LHCN-M2 (cell line): Measurements from ENCODE around the gene LYPLAL1. TPM values are rescaled to one million over a fixed set of nuclear protein-coding genes. Genes with fewer than 3 reads are reported as not detected.
A peak's percentile ranks its signal among the peaks of the same experiment; 100 is the strongest.
"Not testable (repeated sequence)": the region's sequence is repeated elsewhere in the genome, so short reads cannot be mapped to it uniquely, and the experiment has no call there.

ENCODE experiments used
- DNase-seq: peaks from one replicate; pipeline ENCODE4 v3.0.0-alpha.2; 2012; ENCODE audit warnings: low read depth
- total RNA-seq: library from RNA; depleted of rRNA; stranded (reverse); fragments of >200 nt; gene quantifications from 2 replicates; pipeline ENCODE4 v1.2.3, GENCODE V29; 2014

LYPLAL1 gene
- total RNA-seq, 1 experiment from 2014 or later: 11.2 TPM

GRCh38 chr1:219210067-219210466 is 36.4 kb downstream of the LYPLAL1 start:
- DNase-seq: no peak

GRCh38 chr1:219215477-219215876 is 41.8 kb downstream of the LYPLAL1 start:
- DNase-seq: no peak

DNA sequence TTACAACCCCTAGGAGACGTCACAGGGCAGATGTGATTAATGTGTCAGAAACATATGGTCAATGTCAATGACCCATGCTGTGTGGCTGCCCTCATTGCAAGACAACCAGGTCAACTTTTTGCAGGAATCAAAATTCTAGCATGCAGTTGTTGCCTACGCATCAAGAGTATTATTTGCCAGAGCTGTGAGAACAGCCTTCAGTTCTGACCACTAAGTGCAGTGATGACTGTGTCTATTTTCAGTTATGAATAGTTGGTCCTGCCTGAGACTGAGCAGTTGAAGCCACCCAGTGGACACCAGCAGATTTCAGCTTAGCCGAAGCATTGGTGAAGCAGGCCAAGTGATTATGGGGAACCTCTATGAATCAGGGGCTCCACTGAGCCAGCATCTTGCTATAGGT is 47.3 kb downstream of the LYPLAL1 start:
- peak; percentile 28 for DNase-seq

GRCh38 chr1:219223496-219223895 is 49.8 kb downstream of the LYPLAL1 start:
- no peak for DNase-seq

DNA sequence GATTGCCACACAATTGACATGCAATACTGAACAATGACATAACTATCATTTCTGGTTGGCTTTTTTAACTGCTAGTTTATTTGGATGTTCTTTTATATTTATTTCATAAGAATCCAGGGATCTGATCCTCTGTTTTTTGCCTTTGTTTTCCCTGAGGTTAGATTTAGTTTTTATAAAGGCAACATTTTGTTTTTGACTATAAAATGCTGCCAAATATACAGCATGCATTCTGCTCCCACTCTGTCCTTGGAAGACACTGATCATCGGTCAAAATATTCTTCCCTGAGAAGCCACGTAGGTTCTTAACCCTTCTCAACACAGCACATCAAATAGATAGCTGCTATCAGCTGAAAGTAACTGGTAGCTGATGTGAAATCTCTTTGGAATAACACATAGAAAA is 52.5 kb downstream of the LYPLAL1 start:
- DNase-seq: no peak

- DNase-seq: no peak
Observed at GRCh38 chr1:219227360-219228057, 53.8 kb downstream of the LYPLAL1 start.

DNA sequence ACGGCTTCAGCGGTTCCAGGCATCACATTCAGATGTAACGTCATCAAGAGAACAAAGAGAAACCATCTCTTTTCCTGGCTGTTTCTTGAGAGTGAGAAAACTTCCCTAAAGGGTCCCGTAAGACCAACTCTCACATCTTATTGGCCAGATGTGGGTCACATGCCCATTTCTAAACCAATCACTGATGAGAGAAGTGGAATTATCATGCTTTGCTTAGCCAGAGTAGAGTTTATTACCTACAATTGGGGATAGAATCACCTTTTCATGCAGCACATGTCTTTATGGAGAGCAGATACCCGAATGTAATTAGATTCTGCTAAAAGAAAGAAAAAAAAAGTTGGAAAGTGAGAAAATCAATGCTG is 54.4 kb downstream of the LYPLAL1 start:
- DNase-seq: no peak

DNA sequence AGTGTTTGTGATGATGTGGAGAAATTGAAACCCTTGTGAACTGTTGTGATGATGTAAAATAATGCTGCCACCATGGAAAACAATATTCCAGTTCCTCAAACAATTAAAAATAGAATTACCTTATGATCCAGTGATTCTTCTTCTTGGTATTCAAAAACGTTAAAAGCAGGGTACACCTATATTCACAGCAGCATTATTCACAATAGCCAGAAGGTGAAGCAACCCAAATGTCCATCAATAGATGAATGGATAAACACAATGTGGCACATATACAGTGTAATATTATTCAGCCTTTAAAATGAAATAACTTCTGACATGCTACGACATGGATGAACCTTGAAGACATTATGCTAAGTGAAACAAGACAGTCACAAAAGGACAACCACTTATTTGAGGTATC is 59.2 kb downstream of the LYPLAL1 start:
- no peak for DNase-seq

DNA sequence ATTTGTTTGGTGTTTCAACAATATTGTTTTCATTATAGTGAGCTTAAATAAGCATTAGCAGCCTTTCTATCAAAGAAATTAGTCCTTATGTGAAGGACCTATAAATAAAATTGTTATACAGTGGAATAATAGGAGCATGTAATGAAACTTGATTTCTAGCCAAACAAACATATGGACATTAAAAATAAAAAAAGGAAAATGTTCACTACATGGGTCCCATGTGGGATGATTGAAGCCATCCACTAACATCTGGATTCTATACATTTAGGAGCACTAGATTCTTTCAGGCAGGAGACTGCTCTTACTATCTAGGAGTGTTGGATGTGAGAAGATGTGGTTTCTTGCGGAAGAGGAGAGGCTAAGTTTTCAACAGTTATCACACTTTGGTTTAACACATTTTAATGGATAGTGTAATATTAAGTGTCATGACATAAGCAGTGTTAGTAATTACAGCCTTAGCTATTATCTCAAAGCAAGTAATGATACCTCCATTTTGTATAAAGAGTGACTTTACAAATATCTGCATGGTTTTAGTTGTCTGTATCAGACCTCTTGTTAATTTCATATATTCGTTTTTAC is 62.3 kb downstream of the LYPLAL1 start:
- DNase-seq: no peak

DNA sequence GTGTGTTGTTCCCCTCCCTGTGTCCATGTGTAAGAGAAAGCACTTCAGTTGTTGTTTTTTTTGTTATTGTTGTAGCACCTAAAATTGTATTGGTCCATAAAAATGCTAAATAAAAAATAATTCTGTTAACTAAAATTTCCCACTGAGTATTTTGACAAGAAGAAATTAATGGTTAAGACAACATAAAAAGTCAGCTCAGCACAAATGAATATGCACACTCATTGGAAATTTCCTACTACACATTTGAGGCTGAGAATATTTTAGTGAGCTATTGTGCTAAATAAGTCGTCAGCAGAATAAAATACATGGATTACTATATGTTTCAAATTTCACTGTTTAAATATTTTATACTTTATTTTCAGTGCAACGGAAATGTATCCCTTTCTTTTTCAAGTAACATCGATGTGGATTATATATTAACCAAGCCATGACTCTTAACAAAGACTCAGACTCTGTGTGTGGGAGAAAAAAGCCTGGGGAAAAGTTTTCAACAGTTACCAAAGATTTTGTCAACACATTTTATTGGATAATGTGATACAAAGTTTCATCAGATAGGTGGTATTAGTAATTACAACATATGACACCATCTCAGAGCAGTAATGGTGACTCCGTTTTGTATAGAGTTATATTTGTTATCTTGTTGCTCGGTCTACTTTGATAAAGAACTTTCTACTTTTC is 63.4 kb downstream of the LYPLAL1 start:
- DNase-seq: no peak

- no peak for DNase-seq
Observed at GRCh38 chr1:219239518-219239917, 65.8 kb downstream of the LYPLAL1 start.

GRCh38 chr1:219244864-219245263 is 71.2 kb downstream of the LYPLAL1 start:
- DNase-seq: no peak

DNA sequence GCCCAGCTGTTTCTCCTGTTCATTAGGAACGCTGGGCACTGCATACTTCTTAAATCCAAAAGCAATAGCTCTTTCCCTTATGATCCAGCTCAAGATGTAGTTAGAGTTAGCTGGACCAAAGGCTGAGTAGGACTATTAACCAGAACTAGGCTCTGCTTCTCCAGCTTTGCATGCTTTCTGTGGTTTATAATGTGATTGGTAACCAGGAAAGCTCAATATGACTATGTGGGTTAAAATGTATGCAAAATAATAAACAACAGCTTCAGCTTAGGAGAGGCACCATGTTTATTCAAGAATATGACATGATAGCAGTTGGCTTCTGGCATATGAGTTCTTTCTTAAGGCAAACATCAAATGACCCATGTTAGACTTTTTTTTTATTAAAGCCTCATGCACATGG is 73.8 kb downstream of the LYPLAL1 start:
- DNase-seq: no peak

- not testable (repeated sequence) for DNase-seq
Observed at GRCh38 chr1:219250468-219250867, 76.8 kb downstream of the LYPLAL1 start.

- no peak for DNase-seq
Observed at GRCh38 chr1:219257751-219258150, 84.1 kb downstream of the LYPLAL1 start.

DNA sequence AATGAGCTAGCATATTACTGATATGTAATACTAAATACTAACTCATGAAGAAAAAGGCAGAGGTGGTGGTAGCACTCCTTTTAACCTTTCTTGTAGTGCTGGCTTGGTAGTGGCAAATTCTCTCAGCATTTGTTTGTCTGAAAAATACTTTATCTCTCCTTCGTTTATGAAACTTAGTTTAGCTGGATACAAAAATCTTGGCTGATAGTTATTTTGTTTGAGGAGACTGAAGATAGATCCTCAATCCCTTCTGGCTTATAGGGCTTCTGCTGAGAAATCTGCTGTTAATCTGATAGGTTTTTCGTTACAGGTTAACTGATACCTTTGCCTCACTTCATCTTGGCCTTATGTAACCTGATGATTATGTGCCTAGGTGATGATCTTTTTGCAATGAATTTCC is 87.8 kb downstream of the LYPLAL1 start:
- DNase-seq: no peak
